ENCODE results near the gene NECTIN4.
"Not testable (repeated sequence)": the region's sequence is repeated elsewhere in the genome, so short reads cannot be mapped to it uniquely, and the experiment has no call there.

Gene NECTIN4

GRCh38 chr1:161074676-161075368 is 14.5 kb downstream of the NECTIN4 start:
- Histone ChIP-seq H3K27ac (ENCODE audit: low read depth, low read length) (no peak overlapping the region), H3K9ac (ENCODE audit: low read length) (no peak overlapping the region), H3K27me3 (ENCODE audit: control insufficient read depth, insufficient read depth, low read length) (no peaks in the 10 kb centered on the region), H3K4me3 (ENCODE audit: low read length) (no peak overlapping the region), H3K4me1 (ENCODE audit: control insufficient read depth, insufficient read depth, low read length) (no peaks in the 10 kb centered on the region), H3K36me3 (ENCODE audit: control insufficient read depth, insufficient read depth, low read length) (no peaks in the 10 kb centered on the region)

DNA sequence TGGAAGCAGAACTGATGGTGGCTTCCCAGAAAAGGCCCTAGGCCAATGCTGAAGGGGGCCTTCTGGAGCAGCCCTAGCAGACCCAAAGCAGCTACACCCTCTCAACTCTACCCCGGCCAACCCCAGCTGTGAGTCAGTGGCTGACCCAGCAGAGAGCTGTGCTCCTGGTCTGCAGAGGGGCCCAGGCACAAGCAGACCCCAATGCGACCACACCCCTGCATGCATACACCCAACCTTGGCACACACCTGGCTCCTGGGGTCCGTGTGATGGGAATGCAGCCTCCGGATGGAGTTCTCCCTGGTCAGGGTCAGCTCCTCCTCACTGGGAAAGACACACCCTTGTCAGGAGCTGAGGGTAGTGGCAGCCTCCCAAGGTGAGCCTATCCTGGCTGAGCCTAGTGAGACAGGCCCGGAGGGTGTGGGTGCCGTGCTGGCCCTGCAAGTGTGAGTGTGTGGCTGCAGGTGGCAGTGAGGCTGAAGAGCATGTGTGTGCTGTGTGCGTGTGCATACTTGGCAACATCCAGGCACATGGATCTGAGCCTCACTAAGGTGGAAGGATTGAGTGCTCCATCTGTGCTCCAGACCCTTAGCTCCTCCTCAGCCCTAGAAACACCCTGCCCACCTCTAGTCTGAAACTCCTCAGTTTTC is 15.8 kb downstream of the NECTIN4 start:
- H3K9ac ChIP-seq (ENCODE audit: low read length) = no peak overlapping the region
- no peaks in the 10 kb centered on the region for H3K36me3 ChIP-seq (ENCODE audit: control insufficient read depth, insufficient read depth, low read length)
- no peaks in the 10 kb centered on the region for H3K4me1 ChIP-seq (ENCODE audit: control insufficient read depth, insufficient read depth, low read length)
- no peaks in the 10 kb centered on the region for H3K27me3 ChIP-seq (ENCODE audit: control insufficient read depth, insufficient read depth, low read length)
- no peak overlapping the region for H3K4me3 ChIP-seq (ENCODE audit: low read length)
- no peak overlapping the region for H3K27ac ChIP-seq (ENCODE audit: low read depth, low read length)

GRCh38 chr1:161072751-161073449 is 16.5 kb downstream of the NECTIN4 start:
- Histone ChIP-seq H3K4me3 (ENCODE audit: low read length) (no peak overlapping the region), H3K9ac (ENCODE audit: low read length) (no peak overlapping the region), H3K36me3 (ENCODE audit: control insufficient read depth, insufficient read depth, low read length) (no peaks in the 10 kb centered on the region), H3K27me3 (ENCODE audit: control insufficient read depth, insufficient read depth, low read length) (no peaks in the 10 kb centered on the region), H3K4me1 (ENCODE audit: control insufficient read depth, insufficient read depth, low read length) (no peaks in the 10 kb centered on the region), H3K27ac (ENCODE audit: low read depth, low read length) (no peak overlapping the region)

DNA sequence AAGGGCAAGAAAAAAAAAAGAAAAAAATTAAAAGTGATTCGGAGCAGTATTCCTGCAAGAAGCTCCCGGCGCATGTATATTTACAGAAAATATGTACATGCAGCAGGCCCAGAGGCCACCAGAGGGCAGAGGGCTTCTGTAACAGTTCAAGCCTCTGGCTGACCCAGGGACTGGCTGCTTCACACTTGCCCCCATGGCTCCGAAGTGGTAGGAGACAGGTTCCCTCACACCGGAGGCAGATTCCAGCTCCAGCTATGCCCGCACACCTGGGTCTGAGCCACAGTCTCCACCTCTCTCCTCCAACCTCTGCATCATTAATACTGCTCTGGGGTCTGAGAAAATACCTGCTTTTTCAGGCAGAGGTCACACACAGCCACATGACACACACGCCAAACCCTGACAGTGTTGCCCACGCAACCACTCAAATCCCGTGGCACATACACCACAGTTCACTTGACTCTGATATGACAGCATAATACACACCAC is 17.4 kb downstream of the NECTIN4 start:
- Histone ChIP-seq H3K9ac (ENCODE audit: low read length) (no peak overlapping the region), H3K27me3 (ENCODE audit: control insufficient read depth, insufficient read depth, low read length) (no peaks in the 10 kb centered on the region), H3K4me1 (ENCODE audit: control insufficient read depth, insufficient read depth, low read length) (no peaks in the 10 kb centered on the region), H3K4me3 (ENCODE audit: low read length) (no peak overlapping the region), H3K36me3 (ENCODE audit: control insufficient read depth, insufficient read depth, low read length) (no peaks in the 10 kb centered on the region), H3K27ac (ENCODE audit: low read depth, low read length) (no peak overlapping the region)

DNA sequence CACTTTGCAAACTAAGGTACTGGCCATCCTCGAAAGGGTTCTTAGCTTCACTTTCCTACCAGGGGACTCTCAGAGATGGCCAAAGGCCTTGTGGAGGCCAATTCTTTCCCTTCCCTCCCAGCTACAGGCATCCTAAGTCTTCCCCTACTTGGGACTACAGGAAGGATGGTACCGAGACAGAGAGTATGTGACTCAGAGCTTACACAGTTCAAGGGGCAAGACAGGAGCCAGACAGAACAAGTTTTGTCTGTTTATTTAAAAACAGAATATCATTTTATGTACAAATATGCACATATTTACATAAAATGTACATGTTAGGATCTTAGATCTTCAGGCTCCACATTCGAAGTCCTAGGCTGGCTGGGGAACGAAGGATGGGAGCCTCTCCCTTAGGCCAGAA is 18.6 kb downstream of the NECTIN4 start:
- H3K4me1 ChIP-seq (ENCODE audit: control insufficient read depth, insufficient read depth, low read length) = no peaks in the 10 kb centered on the region
- no peak overlapping the region for H3K27ac ChIP-seq (ENCODE audit: low read depth, low read length)

DNA sequence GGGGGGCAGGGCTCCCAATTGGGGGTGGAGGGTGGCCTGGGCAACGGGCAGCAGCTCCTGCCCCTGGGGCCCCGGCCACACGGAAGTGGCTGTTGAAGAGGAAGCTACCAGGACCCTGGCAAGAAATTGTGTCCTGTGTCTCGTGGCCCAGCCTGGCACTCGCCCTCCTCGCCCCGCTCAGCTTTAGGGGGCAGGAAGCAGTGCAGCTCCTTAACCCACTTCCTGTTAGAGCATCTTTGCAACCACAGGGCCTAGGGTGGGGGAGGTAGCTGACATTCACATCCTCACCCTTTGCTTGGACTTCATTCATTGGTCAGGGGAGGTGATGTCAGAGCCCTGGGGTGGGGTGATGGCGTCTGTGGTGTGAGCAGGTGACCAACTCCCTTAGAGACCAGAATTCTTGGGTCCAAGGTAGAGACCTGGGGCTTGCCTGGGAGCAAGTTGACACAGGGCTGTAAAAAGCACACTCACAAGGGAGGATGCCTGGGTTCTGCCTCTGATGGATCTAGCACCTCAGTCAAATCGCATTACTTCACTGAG is 19.6 kb downstream of the NECTIN4 start, which contains the start of gene ARHGAP30:
ARHGAP30 (minus strand) TSS at position 161 of the 540 bp plus-strand sequence. CDS start 267 bp downstream, outside the sequence.
- Histone ChIP-seq H3K4me1 (ENCODE audit: control insufficient read depth, insufficient read depth, low read length) (no peaks in the 10 kb centered on the region), H3K27me3 (ENCODE audit: control insufficient read depth, insufficient read depth, low read length) (no peaks in the 10 kb centered on the region), H3K36me3 (ENCODE audit: control insufficient read depth, insufficient read depth, low read length) (no peaks in the 10 kb centered on the region), H3K4me3 (ENCODE audit: low read length) (peak within 1 kb of the TSS; percentile 64), H3K9ac (ENCODE audit: low read length) (peak within 1 kb of the TSS; percentile 10), H3K27ac (ENCODE audit: low read depth, low read length) (no peak within 1 kb of the TSS)

More for the DNA sequence above, 18.6 kb downstream of the NECTIN4 start:
- no peaks in the 10 kb centered on the region for H3K27me3 ChIP-seq (ENCODE audit: control insufficient read depth, insufficient read depth, low read length)
- no peak overlapping the region for H3K4me3 ChIP-seq (ENCODE audit: low read length)
- H3K9ac ChIP-seq (ENCODE audit: low read length) = no peak overlapping the region
- no peaks in the 10 kb centered on the region for H3K36me3 ChIP-seq (ENCODE audit: control insufficient read depth, insufficient read depth, low read length)

- no peaks in the 10 kb centered on the region for H3K36me3 ChIP-seq (ENCODE audit: control insufficient read depth, insufficient read depth, low read length)
- no peaks in the 10 kb centered on the region for H3K27me3 ChIP-seq (ENCODE audit: control insufficient read depth, insufficient read depth, low read length)
- no peaks in the 10 kb centered on the region for H3K4me1 ChIP-seq (ENCODE audit: control insufficient read depth, insufficient read depth, low read length)
- no peak overlapping the region for H3K27ac ChIP-seq (ENCODE audit: low read depth, low read length)
- H3K4me3 ChIP-seq (ENCODE audit: low read length) = peak overlapping the region; percentile 64
- peak overlapping the region; percentile 10 for H3K9ac ChIP-seq (ENCODE audit: low read length)
These were observed 20.1 kb downstream of the NECTIN4 start for GRCh38 chr1:161069241-161069640.

DNA sequence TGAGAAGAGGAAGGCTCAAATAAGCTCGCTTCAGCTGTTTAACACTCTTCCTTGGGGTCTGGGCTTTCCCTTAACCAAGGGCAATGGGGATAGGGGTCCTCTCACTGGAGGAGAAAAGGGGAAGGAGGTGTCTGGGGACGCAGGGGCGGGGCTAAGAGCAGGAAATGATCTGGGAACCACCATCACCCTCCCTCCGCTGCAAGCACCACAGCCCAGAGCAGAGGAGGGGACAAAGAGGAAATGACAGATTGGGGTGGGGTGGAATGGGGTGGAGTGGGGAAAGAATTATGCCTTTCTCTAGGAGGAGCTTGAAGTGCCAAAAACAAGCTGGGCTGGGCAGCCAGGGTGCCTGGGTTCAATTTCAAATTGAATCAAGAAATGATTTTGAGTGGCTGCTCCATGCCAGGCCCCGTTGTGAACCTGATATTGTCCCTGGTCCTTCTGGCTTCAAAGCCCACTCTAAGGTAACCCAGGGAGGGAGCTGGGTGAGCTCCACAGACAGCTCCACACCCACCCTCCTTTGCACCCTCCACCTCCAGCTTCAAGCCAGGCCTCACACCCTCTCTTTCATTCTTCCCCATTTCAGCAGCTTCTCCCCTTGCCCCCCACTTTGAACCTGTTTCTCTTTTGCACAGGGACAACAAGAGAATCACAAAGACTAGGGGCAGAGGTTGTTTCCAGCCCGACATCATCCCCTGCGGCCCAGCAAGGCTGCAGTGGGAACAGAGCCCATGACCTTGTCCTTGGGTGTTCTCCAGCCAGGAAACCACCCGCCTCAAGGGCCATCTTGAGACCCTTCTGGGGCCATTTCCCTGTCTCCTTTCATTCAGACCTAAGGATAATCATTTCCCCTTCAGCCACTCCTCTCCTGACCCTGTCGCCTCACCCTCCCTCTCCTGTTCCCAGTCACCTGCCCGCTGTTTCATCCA is 20.8 kb downstream of the NECTIN4 start:
- H3K4me3 ChIP-seq (ENCODE audit: low read length) = peak overlapping the region; percentile 64
- no peak overlapping the region for H3K27ac ChIP-seq (ENCODE audit: low read depth, low read length)
- no peak overlapping the region for H3K9ac ChIP-seq (ENCODE audit: low read length)
- H3K36me3 ChIP-seq (ENCODE audit: control insufficient read depth, insufficient read depth, low read length) = no peaks in the 10 kb centered on the region
- H3K4me1 ChIP-seq (ENCODE audit: control insufficient read depth, insufficient read depth, low read length) = no peaks in the 10 kb centered on the region
- no peaks in the 10 kb centered on the region for H3K27me3 ChIP-seq (ENCODE audit: control insufficient read depth, insufficient read depth, low read length)

- Histone ChIP-seq H3K4me1 (ENCODE audit: control insufficient read depth, insufficient read depth, low read length) (no peaks in the 10 kb centered on the region), H3K27me3 (ENCODE audit: control insufficient read depth, insufficient read depth, low read length) (no peaks in the 10 kb centered on the region), H3K27ac (ENCODE audit: low read depth, low read length) (no peak overlapping the region), H3K4me3 (ENCODE audit: low read length) (peak overlapping the region; percentile 15), H3K36me3 (ENCODE audit: control insufficient read depth, insufficient read depth, low read length) (no peaks in the 10 kb centered on the region), H3K9ac (ENCODE audit: low read length) (no peak overlapping the region)
These were observed 22.7 kb downstream of the NECTIN4 start for GRCh38 chr1:161066694-161067093.

DNA sequence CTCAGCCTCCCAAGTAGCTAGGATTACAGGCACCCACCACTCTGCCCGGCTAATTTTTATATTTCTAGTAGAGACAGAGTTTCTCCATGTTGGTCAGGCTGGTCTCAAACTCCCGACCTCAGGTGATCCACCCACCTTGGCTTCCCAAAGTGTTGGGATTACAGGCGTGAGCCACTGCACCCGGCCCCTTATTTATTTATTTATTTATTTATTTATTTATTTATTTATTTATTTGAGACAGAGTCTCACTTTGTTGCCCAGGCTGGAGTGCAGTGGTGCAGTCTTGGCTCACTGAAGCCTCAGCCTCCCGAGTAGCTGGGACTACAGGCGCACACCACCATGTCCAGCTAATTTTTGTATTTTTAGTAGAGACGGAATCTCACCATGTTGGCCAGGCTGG is 23.7 kb downstream of the NECTIN4 start:
- not testable (repeated sequence) for H3K27ac ChIP-seq (ENCODE audit: low read depth, low read length); H3K4me3 ChIP-seq (ENCODE audit: low read length); H3K36me3 ChIP-seq (ENCODE audit: control insufficient read depth, insufficient read depth, low read length); H3K4me1 ChIP-seq (ENCODE audit: control insufficient read depth, insufficient read depth, low read length); H3K27me3 ChIP-seq (ENCODE audit: control insufficient read depth, insufficient read depth, low read length); H3K9ac ChIP-seq (ENCODE audit: low read length)

GRCh38 chr1:161063936-161064335 is 25.4 kb downstream of the NECTIN4 start:
- H3K9ac ChIP-seq (ENCODE audit: low read length); H3K27ac ChIP-seq (ENCODE audit: low read depth, low read length); H3K4me1 ChIP-seq (ENCODE audit: control insufficient read depth, insufficient read depth, low read length); H3K4me3 ChIP-seq (ENCODE audit: low read length); H3K36me3 ChIP-seq (ENCODE audit: control insufficient read depth, insufficient read depth, low read length); H3K27me3 ChIP-seq (ENCODE audit: control insufficient read depth, insufficient read depth, low read length): not testable (repeated sequence)
